HCT116 (cell line): ENCODE measurements around the gene GATC. TPM values are rescaled to one million over a fixed set of nuclear protein-coding genes. Genes with fewer than 3 reads are reported as not detected.

Experiments
- ATAC-seq: fragments of 200-7000 bp; cut with Tn5 transposase; 2 replicates; pipeline ENCODE4 v1.9.1; 2020; ENCODE audit warnings: mild to moderate bottlenecking, moderate library complexity
- BruUV-seq: library from RNA; stranded (reverse); fragments of 400-500 nt; replicated peaks from 2 replicates; lab custom pipeline; 2021; lab: Mats Ljungman, UMichigan
- CTCF ChIA-PET: fragments of 300-600 bp; sonication (Branson Sonifier 250); formaldehyde crosslinking; loops from one replicate; lab custom pipeline; 2021; ENCODE audit warnings: antibody characterized with exemption; lab: Charles Lee
- POLR2A ChIA-PET: fragments of 300-600, 350-600 bp; sonication (Branson Sonifier 250); formaldehyde crosslinking; loops from one replicate; lab custom pipeline; 2021; ENCODE audit warnings: antibody characterized with exemption; lab: Charles Lee
- RAD21 ChIA-PET, 2 experiments: fragments of 300-600 bp; sonication (Branson Sonifier 250); formaldehyde crosslinking; loops; one replicate each; lab custom pipeline; 2023; ENCODE audit warnings: low total read pairs in 2 of 2; ENCODE audit not compliant: uncharacterized antibody in 2 of 2, unreplicated experiment in 2 of 2, low non-redundant PET in 1 of 2; lab: Charles Lee
- DNase-seq: peaks from one replicate; pipeline ENCODE4 v3.0.0-alpha.2; 2010; ENCODE audit warnings: low read depth, low spot score
- H2AFZ ChIP-seq: fragments of 200-600 bp; shearing (Covaris generic), sonication (generic); 2 replicates; pipeline ENCODE4 v1.6.1; 2017; ENCODE audit warnings: low read depth, mixed run types, mixed read lengths, antibody characterized with exemption, low read length; ENCODE audit not compliant: poor library complexity, severe bottlenecking
- H3K27ac ChIP-seq: 2 replicates; pipeline ENCODE4 v1.5.1; 2012; ENCODE audit warnings: low read depth, low read length
- H3K27me3 ChIP-seq: fragments of 200-600 bp; sonication (generic); 2 replicates; pipeline ENCODE4 v1.6.1; 2016; ENCODE audit warnings: mixed run types, low read length, mixed read lengths; ENCODE audit not compliant: insufficient read depth
- H3K36me3 ChIP-seq, 2 experiments: fragments of 200-500 bp in 1 of 2; fragments of 200-600 bp in 1 of 2; sonication (Bioruptor generic) in 1 of 2; sonication (generic) in 1 of 2; 2 replicates each; pipeline versions ENCODE4 v1.5.1 to v1.6.1; 2014 to 2016; ENCODE audit warnings: low read length in 2 of 2, inconsistent platforms in 1 of 2, mixed read lengths in 1 of 2, mixed run types in 1 of 2; ENCODE audit not compliant: insufficient read depth in 2 of 2, control insufficient read depth in 1 of 2
- H3K4me1 ChIP-seq, 2 experiments: fragments of 200-600 bp in 1 of 2; sonication (generic) in 1 of 2; 2 replicates each; pipeline versions ENCODE4 v1.5.1 to v1.6.1; 2012 to 2017; ENCODE audit warnings: low read length in 2 of 2, inconsistent platforms in 1 of 2, mild to moderate bottlenecking in 1 of 2, mixed read lengths in 1 of 2, mixed run types in 1 of 2, moderate library complexity in 1 of 2; ENCODE audit not compliant: insufficient read depth in 2 of 2, control insufficient read depth in 1 of 2
- H3K4me2 ChIP-seq: fragments of 200-600 bp; sonication (generic); 2 replicates; pipeline ENCODE4 v1.6.1; 2017; ENCODE audit warnings: mixed run types, low read length, mixed read lengths
- H3K4me3 ChIP-seq, 2 experiments: fragments of 200-600 bp in 1 of 2; sonication (generic) in 1 of 2; replicated peaks in 1 of 2; 2 replicates each; pipeline ENCODE4 v1.5.1; 2011 to 2016; ENCODE audit warnings: low read length in 2 of 2, control low read depth in 1 of 2, low read depth in 1 of 2, mild to moderate bottlenecking in 1 of 2, mixed read lengths in 1 of 2, mixed run types in 1 of 2
- H3K79me2 ChIP-seq: fragments of 200-600 bp; sonication (generic); 2 replicates; pipeline ENCODE4 v1.6.1; 2017; ENCODE audit warnings: mild to moderate bottlenecking, mixed run types, low read length, moderate library complexity, mixed read lengths; ENCODE audit not compliant: insufficient read depth
- H3K9ac ChIP-seq: fragments of 200-600 bp; sonication (generic); 2 replicates; pipeline ENCODE4 v1.6.1; 2016; ENCODE audit warnings: low read length, mixed read lengths
- H3K9me2 ChIP-seq: fragments of 200-600 bp; sonication (generic), shearing (Covaris generic); 2 replicates; pipeline ENCODE4 v1.6.1; 2017; ENCODE audit warnings: mixed run types, mild to moderate bottlenecking, moderate library complexity; ENCODE audit not compliant: insufficient read depth
- H3K9me3 ChIP-seq, 2 experiments: fragments of 200-500 bp in 1 of 2; fragments of 200-600 bp in 1 of 2; sonication (Bioruptor generic) in 1 of 2; sonication (generic) in 1 of 2; 2 replicates each; pipeline ENCODE4 v1.6.1; 2014 to 2017; ENCODE audit warnings: low read length in 2 of 2, mixed read lengths in 2 of 2, inconsistent platforms in 1 of 2, low read depth in 1 of 2, mild to moderate bottlenecking in 1 of 2, mixed run types in 1 of 2, moderate library complexity in 1 of 2; ENCODE audit not compliant: control insufficient read depth in 1 of 2, insufficient read depth in 1 of 2
- H4K20me1 ChIP-seq: fragments of 200-600 bp; sonication (generic), shearing (Covaris generic); 2 replicates; pipeline ENCODE4 v1.6.1; 2017; ENCODE audit warnings: mixed run types, mild to moderate bottlenecking, moderate library complexity; ENCODE audit not compliant: insufficient read depth
- ATF3 ChIP-seq: IDR thresholded peaks from 2 replicates; pipeline ENCODE4 v1.6.1; 2012
- EGR1 ChIP-seq: IDR thresholded peaks from 2 replicates; pipeline ENCODE4 v1.6.1; 2012; ENCODE audit warnings: low read depth
- EZH2phosphoT487 ChIP-seq: fragments of 200-600 bp; IDR thresholded peaks from 2 replicates; pipeline ENCODE4 v1.6.1; 2018; ENCODE audit warnings: antibody characterized with exemption, borderline replicate concordance
- FOSL1 ChIP-seq: IDR thresholded peaks from 2 replicates; pipeline ENCODE4 v1.6.1; 2012; ENCODE audit warnings: low read depth
- POLR2A ChIP-seq: IDR thresholded peaks from 2 replicates; pipeline ENCODE4 v1.7.0; 2011; ENCODE audit warnings: borderline replicate concordance; ENCODE audit not compliant: insufficient read depth, insufficient read length; ENCODE audit errors: extremely low read depth
- POLR2AphosphoS5 ChIP-seq: IDR thresholded peaks from 2 replicates; pipeline ENCODE4 v1.6.1; 2011; ENCODE audit warnings: mild to moderate bottlenecking, low read depth, low read length, moderate library complexity
- RAD21 ChIP-seq: IDR thresholded peaks from 2 replicates; pipeline ENCODE4 v1.6.1; 2012; ENCODE audit warnings: low read depth, mild to moderate bottlenecking
- SIN3A ChIP-seq: IDR thresholded peaks from 2 replicates; pipeline ENCODE4 v1.6.1; 2012; ENCODE audit warnings: low read depth
- SP1 ChIP-seq: IDR thresholded peaks from 2 replicates; pipeline ENCODE4 v1.6.1; 2012; ENCODE audit warnings: low read depth
- SRF ChIP-seq: IDR thresholded peaks from 2 replicates; pipeline ENCODE4 v1.6.1; 2012; ENCODE audit warnings: low read depth
- TCF7L2 ChIP-seq: IDR thresholded peaks from 2 replicates; pipeline ENCODE4 v1.7.0; 2011; ENCODE audit warnings: borderline replicate concordance, inconsistent platforms; ENCODE audit not compliant: insufficient read depth, insufficient read length; ENCODE audit errors: extremely low read depth
- intact Hi-C: fragments of 100-400 bp; cut with micrococcal nuclease; formaldehyde crosslinking; loops from 2 replicates; pipeline ENCODE4 v1.10.0; 2022
- total RNA-seq: library from RNA; stranded (reverse); gene quantifications from one replicate; pipeline ENCODE4 v1.2.1, GENCODE V29; 2021; ENCODE audit not compliant: unreplicated experiment

Gene GATC
- total RNA-seq, 1 experiment from 2014 or later, result 48.7 TPM

- Histone ChIP-seq H3K9me2 (no peaks in the 10 kb centered on the region), H4K20me1 (no peaks in the 10 kb centered on the region), H3K4me1 (peaks cover 3 to 11% of the 10 kb centered on the region in 2 experiments), H3K27me3 (no peaks in the 10 kb centered on the region), H3K9ac (no peak overlapping the region), H3K9me3 (no peaks in the 10 kb centered on the region), H3K4me3 (no peak overlapping the region), H3K4me2 (no peak overlapping the region), H2AFZ (no peak overlapping the region), H3K79me2 (no peaks in the 10 kb centered on the region), H3K27ac (no peak overlapping the region), H3K36me3 (no peaks in the 10 kb centered on the region)
- ChIA-PET POLR2A (interaction anchor here (0.8 to 1.2 kb wide), 2 partner anchors 12 to 16 kb away, joined by 3 to 4 read pairs; partner anchors contain the start of gene DYNLL1), RAD21 (no interaction called here), CTCF (no interaction called here)
- DNase-seq (no peak), ATAC-seq (no peak)
- intact Hi-C loops, result no loop called here
- TF ChIP-seq RAD21 (no peak), EZH2phosphoT487 (no peak), POLR2A (no peak)
- BruUV-seq, result no TSS peak
These were observed 34.0 kb downstream of the GATC start for GRCh38 chr12:120480211-120480610.

GRCh38 chr12:120481022-120481767 is 35.0 kb downstream of the GATC start:
- Histone ChIP-seq H3K27ac (no peak overlapping the region), H3K9ac (no peak overlapping the region), H3K4me3 (no peak overlapping the region), H3K27me3 (no peaks in the 10 kb centered on the region), H3K79me2 (no peaks in the 10 kb centered on the region), H2AFZ (no peak overlapping the region), H4K20me1 (no peaks in the 10 kb centered on the region), H3K4me1 (peaks cover 0 to 2% of the 10 kb centered on the region in 2 experiments; a peak in 2 of 4 replicates), H3K4me2 (no peak overlapping the region), H3K9me3 (no peaks in the 10 kb centered on the region), H3K9me2 (no peaks in the 10 kb centered on the region), H3K36me3 (no peaks in the 10 kb centered on the region)
- POLR2A ChIA-PET, result interaction anchor here (1.3 kb wide), 1 partner anchor 15 kb away, joined by 4 read pairs; the partner anchor contains the start of gene DYNLL1
- no TSS peak for BruUV-seq
- ATAC-seq (no peak), DNase-seq (no peak)
- intact Hi-C loops, result no loop called here
- TF ChIP-seq ATF3 (no peak), SRF (no peak), EGR1 (no peak), POLR2AphosphoS5 (no peak), FOSL1 (no peak), SIN3A (no peak), EZH2phosphoT487 (no peak), SP1 (no peak), TCF7L2 (no peak)
- RAD21 ChIA-PET, result no interaction called here
- CTCF ChIA-PET, result no interaction called here
